Right atrium auricular region (tissue), 2 donors: Measurements from ENCODE around the gene DNTT. TPM values are rescaled to one million over a fixed set of nuclear protein-coding genes. Genes with fewer than 3 reads are reported as not detected.

Experiments
- DNase-seq: peaks from one replicate; pipeline ENCODE4 v3.0.0-alpha.2; 2019; ENCODE audit warnings: low spot score
- H3K27ac ChIP-seq, 2 donors: fragments of 200-600 bp; sonication (generic); 1 replicate in 1 of 2; 2 replicates in 1 of 2; pipeline ENCODE4 v1.5.1; 2016 to 2019
- H3K27me3 ChIP-seq, 2 donors: fragments of 200-600 bp; sonication (generic); one replicate each; pipeline versions ENCODE4 v1.5.1 to v1.6.0; 2017 to 2019
- H3K36me3 ChIP-seq: fragments of 200-600 bp; sonication (generic); one replicate; pipeline ENCODE4 v1.5.1; 2016
- H3K4me1 ChIP-seq, 2 donors: fragments of 200-600 bp; sonication (generic); one replicate each; pipeline versions ENCODE4 v1.5.1 to v1.6.0; 2017 to 2019
- H3K4me3 ChIP-seq, 2 donors: fragments of 200-600 bp; sonication (generic); 1 replicate in 1 of 2; 2 replicates in 1 of 2; pipeline ENCODE4 v1.5.1; 2017 to 2019; ENCODE audit warnings: mild to moderate bottlenecking in 1 of 2, moderate library complexity in 1 of 2
- H3K9me3 ChIP-seq, 2 donors: fragments of 200-600 bp; sonication (generic); one replicate each; pipeline ENCODE4 v1.5.1; 2019
- CTCF ChIP-seq, 2 donors: fragments of 200-600 bp; sonication (generic); IDR thresholded peaks; one replicate each; pipeline ENCODE4 v1.5.1; 2019; ENCODE audit warnings: antibody characterized with exemption in 2 of 2
- total RNA-seq, 2 donors: library from RNA; depleted of rRNA; stranded (reverse); fragments of >200 nt; gene quantifications; one replicate each; pipeline ENCODE4 v1.1.0, GENCODE V29; 2016

DNTT gene
- total RNA-seq, 2 donors from 2014 or later: not detected

GRCh38 chr10:96272316-96273280 lies 31.6 kb upstream of the DNTT start:
- no peak for DNase-seq
- peaks cover 0 to 15% of the 10 kb centered on the region in 2 donors for H3K4me1 ChIP-seq
- H3K27me3 ChIP-seq: no peaks in the 10 kb centered on the region
- H3K4me3 ChIP-seq: no peak overlapping the region
- H3K9me3 ChIP-seq: no peaks in the 10 kb centered on the region
- no peaks in the 10 kb centered on the region for H3K36me3 ChIP-seq
- no peak for TF ChIP-seq CTCF (IDR thresholded peaks at IDR 0.05)
- no peak overlapping the region for H3K27ac ChIP-seq

- no peak overlapping the region for H3K4me3 ChIP-seq
- no peak overlapping the region for H3K27ac ChIP-seq
- no peaks in the 10 kb centered on the region for H3K9me3 ChIP-seq
- DNase-seq: no peak
- no peaks in the 10 kb centered on the region for H3K27me3 ChIP-seq
- no peak for TF ChIP-seq CTCF (IDR thresholded peaks at IDR 0.05)
- no peaks in the 10 kb centered on the region for H3K36me3 ChIP-seq
- H3K4me1 ChIP-seq: peaks cover 0 to 15% of the 10 kb centered on the region in 2 donors
Observed at GRCh38 chr10:96275685-96276418, 28.4 kb upstream of the DNTT start.

GRCh38 chr10:96276426-96276825 lies 27.8 kb upstream of the DNTT start:
- Histone ChIP-seq H3K36me3 (no peaks in the 10 kb centered on the region), H3K9me3 (no peaks in the 10 kb centered on the region), H3K4me1 (peaks cover 0 to 10% of the 10 kb centered on the region in 2 donors), H3K27me3 (no peaks in the 10 kb centered on the region), H3K4me3 (no peak overlapping the region), H3K27ac (no peak overlapping the region)
- TF ChIP-seq CTCF (IDR thresholded peaks at IDR 0.05): no peak
- no peak for DNase-seq

- no peak overlapping the region for H3K4me3 ChIP-seq
Observed at GRCh38 chr10:96276831-96277230, 27.4 kb upstream of the DNTT start.

GRCh38 chr10:96279191-96279641 lies 25.0 kb upstream of the DNTT start:
- Histone ChIP-seq H3K36me3 (no peaks in the 10 kb centered on the region), H3K4me3 (no peak overlapping the region), H3K27ac (no peak overlapping the region), H3K4me1 (peaks cover 0 to 8% of the 10 kb centered on the region in 2 donors), H3K9me3 (no peaks in the 10 kb centered on the region), H3K27me3 (no peaks in the 10 kb centered on the region)
- no peak for DNase-seq
- no peak for TF ChIP-seq CTCF (IDR thresholded peaks at IDR 0.05)

More at GRCh38 chr10:96276831-96277230, 27.4 kb upstream of the DNTT start:
- no peak for DNase-seq
- Histone ChIP-seq H3K27ac (no peak overlapping the region), H3K4me1 (peaks cover 0 to 8% of the 10 kb centered on the region in 2 donors), H3K9me3 (no peaks in the 10 kb centered on the region), H3K36me3 (no peaks in the 10 kb centered on the region), H3K27me3 (no peaks in the 10 kb centered on the region)
- no peak for TF ChIP-seq CTCF (IDR thresholded peaks at IDR 0.05)
